ENCODE data around the gene ARL6IP5.
A peak's percentile ranks its signal among the peaks of the same experiment; 100 is the strongest.

The ARL6IP5 gene

GRCh38 chr3:69115731-69116130 lies 31.0 kb downstream of the ARL6IP5 start:
- H3K4me3 ChIP-seq (replicated peaks in 1 of 2; ENCODE audit: low read depth in 2 of 2, low read length in 2 of 2): no peak overlapping the region
- TF ChIP-seq CTCF (IDR thresholded peaks at IDR 0.05; ENCODE audit: low read depth, low read length): no peak
- DNase-seq (ENCODE audit: low read depth in 2 of 2): peak in 1 of 2 donors; percentile 59

GRCh38 chr3:69116162-69116561 lies 31.4 kb downstream of the ARL6IP5 start:
- no peak for TF ChIP-seq CTCF (IDR thresholded peaks at IDR 0.05; ENCODE audit: low read depth, low read length)
- DNase-seq (ENCODE audit: low read depth in 2 of 2): no peak
- H3K4me3 ChIP-seq (replicated peaks in 1 of 2; ENCODE audit: low read depth in 2 of 2, low read length in 2 of 2): no peak overlapping the region

GRCh38 chr3:69116897-69117296 lies 32.2 kb downstream of the ARL6IP5 start:
- no peak overlapping the region for H3K4me3 ChIP-seq (replicated peaks in 1 of 2; ENCODE audit: low read depth in 2 of 2, low read length in 2 of 2)
- no peak for TF ChIP-seq CTCF (IDR thresholded peaks at IDR 0.05; ENCODE audit: low read depth, low read length)
- no peak for DNase-seq (ENCODE audit: low read depth in 2 of 2)

- no peak overlapping the region for H3K4me3 ChIP-seq (replicated peaks in 1 of 2; ENCODE audit: low read depth in 2 of 2, low read length in 2 of 2)
- DNase-seq (ENCODE audit: low read depth in 2 of 2): no peak
- TF ChIP-seq CTCF (IDR thresholded peaks at IDR 0.05; ENCODE audit: low read depth, low read length): no peak
These were observed 33.8 kb downstream of the ARL6IP5 start for GRCh38 chr3:69118555-69118954.

GRCh38 chr3:69119138-69119537 lies 34.4 kb downstream of the ARL6IP5 start:
- TF ChIP-seq CTCF (IDR thresholded peaks at IDR 0.05; ENCODE audit: low read depth, low read length): no peak
- H3K4me3 ChIP-seq (replicated peaks in 1 of 2; ENCODE audit: low read depth in 2 of 2, low read length in 2 of 2): no peak overlapping the region
- no peak for DNase-seq (ENCODE audit: low read depth in 2 of 2)

- no peak for TF ChIP-seq CTCF (IDR thresholded peaks at IDR 0.05; ENCODE audit: low read depth, low read length)
- H3K4me3 ChIP-seq (replicated peaks in 1 of 2; ENCODE audit: low read depth in 2 of 2, low read length in 2 of 2): no peak overlapping the region
- DNase-seq (ENCODE audit: low read depth in 2 of 2): no peak
These were observed 34.9 kb downstream of the ARL6IP5 start for GRCh38 chr3:69119681-69120080.

- H3K4me3 ChIP-seq (replicated peaks in 1 of 2; ENCODE audit: low read depth in 2 of 2, low read length in 2 of 2): no peak overlapping the region
- DNase-seq (ENCODE audit: low read depth in 2 of 2): peak; percentile 81 to 87
- TF ChIP-seq CTCF (IDR thresholded peaks at IDR 0.05; ENCODE audit: low read depth, low read length): peak; percentile 94
These were observed 36.2 kb downstream of the ARL6IP5 start for GRCh38 chr3:69120879-69121464.

All from cardiac fibroblast (primary cell).